Left lung (tissue), 10 donors: ENCODE measurements around the gene CEP44. TPM values are rescaled to one million over a fixed set of nuclear protein-coding genes. Genes with fewer than 3 reads are reported as not detected.

Source experiments
- ATAC-seq: fragments of 200-7000 bp; cut with Tn5 transposase; one replicate; pipeline ENCODE4 v1.9.1; 2020; ENCODE audit warnings: moderate library complexity
- DNase-seq, 4 donors: peaks; one replicate each; pipeline ENCODE4 v3.0.0-alpha.2; 2013 to 2020
- H3K27ac ChIP-seq, 2 donors: fragments of 200-600 bp; sonication (generic) in 1 of 2; one replicate each; pipeline versions ENCODE4 v1.5.0 to v1.8.0; 2020 to 2021
- H3K27me3 ChIP-seq, 2 donors: fragments of 200-600 bp; sonication (generic) in 1 of 2; one replicate each; pipeline versions ENCODE4 v1.5.0 to v1.8.0; 2020 to 2021
- H3K36me3 ChIP-seq, 2 donors: fragments of 200-600 bp; sonication (generic) in 1 of 2; one replicate each; pipeline versions ENCODE4 v1.5.0 to v1.8.0; 2020 to 2021
- H3K4me1 ChIP-seq, 2 donors: fragments of 200-600 bp; one replicate each; pipeline ENCODE4 v1.8.0; 2021
- H3K4me3 ChIP-seq, 2 donors: fragments of 200-600 bp; sonication (generic) in 1 of 2; one replicate each; pipeline versions ENCODE4 v1.5.0 to v1.8.0; 2020 to 2021; ENCODE audit warnings: mild to moderate bottlenecking in 1 of 2
- H3K9me3 ChIP-seq, 2 donors: fragments of 200-600 bp; sonication (generic) in 1 of 2; one replicate each; pipeline versions ENCODE4 v1.5.0 to v1.8.0; 2020 to 2021
- CTCF ChIP-seq, 2 donors: fragments of 200-600 bp; sonication (generic) in 1 of 2; IDR thresholded peaks; one replicate each; pipeline versions ENCODE4 v1.5.0 to v1.8.0; 2021; ENCODE audit warnings: antibody characterized with exemption in 2 of 2
- intact Hi-C, 2 donors: fragments of 100-400 bp; cut with DNase I; formaldehyde crosslinking; loops; one replicate each; pipeline versions ENCODE4 v1.11.2 to v1.14.2; 2022
- polyA plus RNA-seq, 6 donors: library from polyadenylated mRNA; unstranded; fragments of 120-200 nt; gene quantifications; one replicate each; pipeline ENCODE4 v1.2.1, GENCODE V29; 2013; ENCODE audit not compliant: insufficient read length in 6 of 6
- total RNA-seq, 2 donors: library from RNA; stranded (reverse); fragmentation: NEBNext Ultra II Directional; extraction: Animal tissue kit (Norgen Biotek cat#: 25700); gene quantifications; one replicate each; pipeline ENCODE4 v1.2.1, GENCODE V29; 2021
- donor health status: DM: no; HTN: yes; CAD: no.
- donor health status: DM: no; HTN: no; CAD: no.

The CEP44 gene
- total and polyA plus RNA-seq, 8 donors, result 11.9 to 33.8 (median 27.9) TPM

GRCh38 chr4:174274436-174274835 lies 9.3 kb upstream of the CEP44 start:
- intact Hi-C loops, result no loop called here
- H3K27ac ChIP-seq, result no peak overlapping the region
- no peak for TF ChIP-seq CTCF (IDR thresholded peaks at IDR 0.05)

DNA sequence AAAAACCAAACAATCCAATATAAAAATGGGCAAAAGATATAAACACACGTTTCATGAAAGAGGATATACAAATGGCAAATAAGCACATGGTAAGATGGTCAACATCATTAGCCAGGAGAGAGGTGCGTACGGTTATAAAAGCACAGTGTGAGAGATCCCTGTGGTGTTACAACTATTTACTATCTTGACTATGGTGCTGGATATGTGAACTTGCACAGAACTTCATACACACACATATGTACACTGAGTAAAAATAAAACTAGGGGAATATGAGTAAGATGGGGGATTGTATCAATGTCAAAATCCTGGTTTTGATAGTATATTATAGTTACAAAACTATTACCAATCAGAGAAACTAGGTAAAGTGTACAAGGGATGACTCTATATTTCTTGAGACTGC lies 8.6 kb upstream of the CEP44 start:
- DNase-seq, result no peak
- H3K4me1 ChIP-seq, result peaks cover 0 to 15% of the 10 kb centered on the region in 2 donors
- no peak overlapping the region for H3K27ac ChIP-seq
- H3K9me3 ChIP-seq, result no peaks in the 10 kb centered on the region
- H3K36me3 ChIP-seq, result no peaks in the 10 kb centered on the region
- H3K4me3 ChIP-seq, result no peak overlapping the region
- no peak for TF ChIP-seq CTCF (IDR thresholded peaks at IDR 0.05)
- H3K27me3 ChIP-seq, result no peaks in the 10 kb centered on the region
- ATAC-seq, result no peak
- intact Hi-C loops, result no loop called here

More at GRCh38 chr4:174274436-174274835, 9.3 kb upstream of the CEP44 start:
- no peaks in the 10 kb centered on the region for H3K27me3 ChIP-seq
- H3K9me3 ChIP-seq, result no peaks in the 10 kb centered on the region
- H3K4me1 ChIP-seq, result peaks cover 0 to 10% of the 10 kb centered on the region in 2 donors
- no peak overlapping the region for H3K4me3 ChIP-seq
- no peak for ATAC-seq
- H3K36me3 ChIP-seq, result no peaks in the 10 kb centered on the region
- DNase-seq, result no peak

GRCh38 chr4:174277433-174277832 lies 6.3 kb upstream of the CEP44 start:
- intact Hi-C loops, result no loop called here
- H3K9me3 ChIP-seq, result no peaks in the 10 kb centered on the region
- no peak for DNase-seq
- no peaks in the 10 kb centered on the region for H3K36me3 ChIP-seq
- no peak overlapping the region for H3K27ac ChIP-seq
- no peak for TF ChIP-seq CTCF (IDR thresholded peaks at IDR 0.05)
- H3K27me3 ChIP-seq, result no peaks in the 10 kb centered on the region
- no peak overlapping the region for H3K4me3 ChIP-seq
- H3K4me1 ChIP-seq, result peaks cover 0 to 38% of the 10 kb centered on the region in 2 donors
- no peak for ATAC-seq

DNA sequence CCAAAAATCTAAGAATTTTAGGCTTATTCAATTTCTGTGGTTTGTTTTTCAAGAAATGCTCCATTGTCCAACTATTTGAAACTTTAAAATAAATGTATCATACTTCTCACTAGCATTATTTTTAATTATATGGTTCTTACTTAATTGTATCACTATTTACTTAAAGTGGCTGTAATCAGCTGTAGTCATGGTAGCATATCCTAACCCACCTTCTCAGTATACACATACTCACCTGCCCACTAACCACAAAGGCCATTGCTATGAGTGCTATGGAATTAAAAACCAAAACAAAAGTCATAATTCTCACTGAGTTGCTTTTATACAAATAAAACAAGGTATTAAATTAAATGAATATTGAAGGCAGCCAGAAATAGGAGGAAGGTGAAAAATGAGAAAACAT lies 5.2 kb upstream of the CEP44 start:
- H3K27me3 ChIP-seq, result no peaks in the 10 kb centered on the region
- DNase-seq (no peak), ATAC-seq (no peak)
- H3K4me1 ChIP-seq, result peaks cover 0 to 40% of the 10 kb centered on the region in 2 donors
- H3K36me3 ChIP-seq, result no peaks in the 10 kb centered on the region
- intact Hi-C loops, result no loop called here
- no peak for TF ChIP-seq CTCF (IDR thresholded peaks at IDR 0.05)
- no peak overlapping the region for H3K4me3 ChIP-seq
- no peaks in the 10 kb centered on the region for H3K9me3 ChIP-seq
- H3K27ac ChIP-seq, result no peak overlapping the region

DNA sequence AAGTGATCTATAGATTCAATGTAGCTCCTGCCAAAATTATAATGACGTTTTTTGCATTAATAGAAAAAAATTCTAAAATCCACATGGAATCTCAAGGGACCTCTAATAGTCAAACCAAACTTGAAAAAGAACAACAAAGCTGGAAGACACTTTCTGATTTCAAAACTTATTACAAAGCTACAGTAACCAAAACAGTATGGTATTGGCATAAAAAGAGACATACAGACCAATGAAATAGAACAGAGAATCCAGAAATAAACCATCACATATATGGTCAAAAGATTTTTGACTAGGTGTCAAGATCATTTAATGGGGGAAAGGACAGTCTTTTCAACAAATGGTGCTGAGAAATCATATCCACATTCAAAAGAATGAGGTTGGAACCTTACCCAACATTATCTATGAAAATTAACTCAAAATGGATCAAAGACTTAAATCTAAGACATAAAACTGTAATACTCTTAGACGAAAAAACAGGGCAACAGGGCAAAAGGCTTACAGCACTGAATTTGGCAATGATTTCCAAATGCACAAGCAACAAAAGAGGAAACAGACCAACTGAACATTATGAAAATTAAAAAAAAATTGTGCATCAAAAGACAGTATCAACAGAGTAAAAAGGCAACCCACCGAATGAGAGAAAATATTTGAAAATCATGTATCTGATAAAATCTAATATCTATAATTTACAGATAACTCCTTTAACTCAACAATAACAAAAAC lies 4.1 kb upstream of the CEP44 start:
- no peak overlapping the region for H3K4me3 ChIP-seq
- DNase-seq (no peak), ATAC-seq (no peak)
- no peak for TF ChIP-seq CTCF (IDR thresholded peaks at IDR 0.05)
- no peaks in the 10 kb centered on the region for H3K36me3 ChIP-seq
- H3K27ac ChIP-seq, result no peak overlapping the region
- intact Hi-C loops, result no loop called here
- H3K4me1 ChIP-seq, result peaks cover 2 to 44% of the 10 kb centered on the region in 2 donors
- no peaks in the 10 kb centered on the region for H3K27me3 ChIP-seq
- no peaks in the 10 kb centered on the region for H3K9me3 ChIP-seq
